Cerebellar cortex (tissue), 1 donor: ENCODE data around the gene CCRL2.

Experiments
- DNase-seq: peaks from one replicate; pipeline ENCODE4 v3.0.0-alpha.2; 2015; ENCODE audit warnings: low spot score

Gene CCRL2

DNA sequence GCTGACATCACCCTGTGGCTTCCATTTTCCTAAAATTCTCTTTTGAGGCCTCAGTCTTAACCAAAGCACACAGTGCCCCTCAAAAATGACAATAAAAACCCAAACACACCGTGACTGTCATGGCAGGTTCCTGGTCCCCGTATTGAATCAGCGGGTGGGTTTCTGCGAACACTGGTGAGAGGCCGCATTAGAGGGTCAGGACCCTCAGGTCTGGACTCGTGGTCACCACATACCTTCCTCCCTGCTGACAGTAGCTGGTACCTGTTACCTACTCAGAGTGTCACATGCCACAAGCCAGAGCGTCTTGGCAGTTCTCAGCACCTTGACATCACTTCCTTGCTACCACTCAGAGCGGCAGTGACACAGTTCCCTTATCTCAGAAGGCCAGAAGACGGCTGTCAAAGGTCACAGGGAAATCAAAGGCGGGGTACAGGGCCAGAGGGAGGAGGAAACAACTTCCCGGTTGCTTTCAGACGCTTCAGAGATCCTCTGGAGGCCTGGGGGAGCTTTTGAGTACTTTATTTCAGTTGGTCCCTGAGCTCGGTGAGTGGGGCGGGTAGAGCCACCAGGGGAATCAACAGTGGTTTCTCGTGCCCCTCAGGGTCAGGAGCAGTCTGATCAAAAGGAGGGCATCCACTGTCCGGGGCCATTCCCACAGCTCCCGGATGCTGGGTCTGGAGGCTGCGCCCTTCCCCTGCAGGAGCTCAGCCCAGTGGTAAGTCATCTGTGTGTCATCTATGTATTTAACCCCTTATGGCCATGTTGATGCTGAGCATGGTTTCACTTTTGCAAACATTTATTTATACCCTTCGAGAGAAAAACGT is at the start of gene CCRL2, which contains the start of gene CCR5AS:
TSS of gene CCRL2 (plus strand) at position 472 of the 824 bp plus-strand sequence. CDS start 821 bp downstream, outside the sequence.
TSS of gene CCR5AS (minus strand) at position 279 of the 824 bp plus-strand sequence.
- no peak for DNase-seq

DNA sequence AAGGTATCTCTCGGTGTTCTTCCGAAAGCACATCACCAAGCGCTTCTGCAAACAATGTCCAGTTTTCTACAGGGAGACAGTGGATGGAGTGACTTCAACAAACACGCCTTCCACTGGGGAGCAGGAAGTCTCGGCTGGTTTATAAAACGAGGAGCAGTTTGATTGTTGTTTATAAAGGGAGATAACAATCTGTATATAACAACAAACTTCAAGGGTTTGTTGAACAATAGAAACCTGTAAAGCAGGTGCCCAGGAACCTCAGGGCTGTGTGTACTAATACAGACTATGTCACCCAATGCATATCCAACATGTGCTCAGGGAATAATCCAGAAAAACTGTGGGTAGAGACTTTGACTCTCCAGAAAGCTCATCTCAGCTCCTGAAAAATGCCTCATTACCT is 48.6 kb upstream of the CCRL2 start:
- no peak for DNase-seq

DNA sequence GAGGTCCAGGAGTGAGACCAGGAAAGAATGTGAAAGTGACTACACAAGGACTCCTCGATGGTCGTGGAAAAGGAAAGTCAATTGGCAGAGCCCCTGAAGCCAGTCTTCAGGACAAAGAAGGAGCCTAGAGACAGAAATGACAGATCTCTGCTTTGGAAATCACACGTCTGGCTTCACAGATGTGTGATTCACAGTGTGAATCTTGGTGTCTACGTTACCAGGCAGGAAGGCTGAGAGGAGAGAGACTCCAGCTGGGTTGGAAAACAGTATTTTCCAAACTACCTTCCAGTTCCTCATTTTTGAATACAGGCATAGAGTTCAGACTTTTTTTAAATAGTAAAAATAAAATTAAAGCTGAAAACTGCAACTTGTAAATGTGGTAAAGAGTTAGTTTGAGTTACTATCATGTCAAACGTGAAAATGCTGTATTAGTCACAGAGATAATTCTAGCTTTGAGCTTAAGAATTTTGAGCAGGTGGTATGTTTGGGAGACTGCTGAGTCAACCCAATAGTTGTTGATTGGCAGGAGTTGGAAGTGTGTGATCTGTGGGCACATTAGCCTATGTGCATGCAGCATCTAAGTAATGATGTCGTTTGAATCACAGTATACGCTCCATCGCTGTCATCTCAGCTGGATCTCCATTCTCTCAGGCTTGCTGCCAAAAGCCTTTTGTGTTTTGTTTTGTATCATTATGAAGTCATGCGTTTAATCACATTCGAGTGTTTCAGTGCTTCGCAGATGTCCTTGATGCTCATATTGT is 47.1 kb upstream of the CCRL2 start:
- peak; percentile 16 for DNase-seq

DNA sequence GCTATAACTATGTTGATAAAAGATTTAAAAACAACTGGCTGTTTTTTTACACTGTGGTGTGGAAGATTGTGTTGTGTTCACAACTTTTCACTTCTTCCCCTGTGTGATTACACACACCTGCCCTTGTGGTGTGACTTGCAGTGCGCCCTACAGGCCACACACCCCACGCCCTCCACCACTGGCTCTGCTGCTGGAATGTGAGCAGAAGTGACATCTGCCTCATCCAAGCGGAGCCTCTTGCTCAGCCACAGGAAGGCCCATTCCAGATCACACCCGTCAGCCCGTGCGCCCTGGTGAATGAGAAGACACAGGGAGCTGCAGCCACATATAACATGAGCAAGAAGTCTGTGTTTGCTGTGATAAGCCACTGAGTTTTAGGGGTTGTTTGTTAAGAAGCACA is 46.2 kb upstream of the CCRL2 start:
- DNase-seq = no peak

DNA sequence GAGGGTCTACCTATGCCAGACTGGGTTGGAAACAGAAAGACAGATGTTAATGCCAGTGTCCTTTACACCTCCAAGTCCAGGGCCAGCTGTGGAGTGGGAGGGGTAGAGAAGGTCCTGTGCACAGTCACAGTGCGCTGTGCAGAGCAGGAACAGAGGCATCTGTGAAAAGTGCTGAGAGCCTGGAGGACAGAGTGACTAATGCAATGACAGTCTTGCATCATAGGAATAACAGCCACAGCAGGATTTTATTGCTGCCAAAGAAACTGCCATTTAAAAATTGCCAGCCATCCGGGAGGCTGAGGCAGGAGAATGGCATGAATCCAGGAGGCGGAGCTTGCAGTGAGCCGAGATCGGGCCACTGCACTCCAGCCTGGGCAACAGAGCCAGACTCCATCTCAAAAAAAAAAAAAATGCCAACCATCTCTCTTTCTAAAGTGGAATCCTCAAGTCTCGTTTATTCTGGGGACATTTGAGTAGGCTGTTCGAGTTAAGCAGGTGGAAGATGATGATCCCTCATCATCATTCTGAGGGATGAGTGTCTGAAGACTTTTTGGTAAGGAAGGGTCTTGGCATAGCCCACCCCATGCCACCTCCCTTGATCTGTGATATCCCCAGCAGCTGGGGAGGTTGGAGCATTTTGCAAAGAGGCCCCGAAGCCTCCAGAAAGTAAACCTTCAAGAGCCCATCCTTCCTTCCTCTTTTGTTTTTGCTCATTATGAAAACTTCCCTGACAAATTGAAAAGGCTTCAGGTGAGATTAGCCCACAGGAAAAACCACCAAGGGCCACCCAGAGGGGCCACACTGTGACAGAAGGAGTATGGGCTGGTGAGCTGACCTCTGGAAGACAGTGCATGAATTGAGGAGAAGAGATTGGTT is 45.4 kb upstream of the CCRL2 start:
- DNase-seq = no peak

DNA sequence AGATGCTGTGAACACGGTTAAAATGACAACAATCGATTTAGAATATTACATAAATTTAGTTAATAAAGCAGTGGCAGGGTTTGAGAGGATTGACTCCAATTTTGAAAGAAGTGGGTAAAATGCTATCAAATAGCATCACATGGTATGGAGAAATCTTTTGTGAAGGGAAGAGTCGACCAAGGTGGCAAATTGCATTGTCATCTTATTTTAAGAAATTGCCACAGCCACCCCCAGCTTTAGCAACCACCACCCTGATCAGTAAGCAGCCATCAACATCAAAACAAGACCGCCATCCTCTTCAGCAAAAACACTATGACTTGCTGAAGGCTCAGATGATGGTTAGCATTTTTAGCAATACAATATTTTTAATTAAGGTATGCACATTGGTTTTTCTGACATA is 42.0 kb upstream of the CCRL2 start:
- no peak for DNase-seq

- DNase-seq = no peak
Measured at GRCh38 chr3:46365737-46366524, 41.1 kb upstream of the CCRL2 start.

GRCh38 chr3:46367811-46368210 is 39.2 kb upstream of the CCRL2 start:
- DNase-seq = no peak

- peak; percentile 40 for DNase-seq
Measured at GRCh38 chr3:46368569-46368968, 38.5 kb upstream of the CCRL2 start.

- no peak for DNase-seq
Measured at GRCh38 chr3:46369151-46369550, 37.9 kb upstream of the CCRL2 start.

- no peak for DNase-seq
Measured at GRCh38 chr3:46369675-46370132, 37.4 kb upstream of the CCRL2 start.

DNA sequence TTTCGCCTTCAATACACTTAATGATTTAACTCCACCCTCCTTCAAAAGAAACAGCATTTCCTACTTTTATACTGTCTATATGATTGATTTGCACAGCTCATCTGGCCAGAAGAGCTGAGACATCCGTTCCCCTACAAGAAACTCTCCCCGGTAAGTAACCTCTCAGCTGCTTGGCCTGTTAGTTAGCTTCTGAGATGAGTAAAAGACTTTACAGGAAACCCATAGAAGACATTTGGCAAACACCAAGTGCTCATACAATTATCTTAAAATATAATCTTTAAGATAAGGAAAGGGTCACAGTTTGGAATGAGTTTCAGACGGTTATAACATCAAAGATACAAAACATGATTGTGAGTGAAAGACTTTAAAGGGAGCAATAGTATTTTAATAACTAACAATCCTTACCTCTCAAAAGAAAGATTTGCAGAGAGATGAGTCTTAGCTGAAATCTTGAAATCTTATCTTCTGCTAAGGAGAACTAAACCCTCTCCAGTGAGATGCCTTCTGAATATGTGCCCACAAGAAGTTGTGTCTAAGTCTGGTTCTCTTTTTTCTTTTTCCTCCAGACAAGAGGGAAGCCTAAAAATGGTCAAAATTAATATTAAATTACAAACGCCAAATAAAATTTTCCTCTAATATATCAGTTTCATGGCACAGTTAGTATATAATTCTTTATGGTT is 36.1 kb upstream of the CCRL2 start, which contains the start of gene CCR5:
TSS of gene CCR5 (plus strand) at position 108 of the 680 bp plus-strand sequence. CDS start 1,957 bp downstream, outside the sequence.
- DNase-seq = no peak

GRCh38 chr3:46371519-46372340 is 35.3 kb upstream of the CCRL2 start:
- DNase-seq = no peak

DNA sequence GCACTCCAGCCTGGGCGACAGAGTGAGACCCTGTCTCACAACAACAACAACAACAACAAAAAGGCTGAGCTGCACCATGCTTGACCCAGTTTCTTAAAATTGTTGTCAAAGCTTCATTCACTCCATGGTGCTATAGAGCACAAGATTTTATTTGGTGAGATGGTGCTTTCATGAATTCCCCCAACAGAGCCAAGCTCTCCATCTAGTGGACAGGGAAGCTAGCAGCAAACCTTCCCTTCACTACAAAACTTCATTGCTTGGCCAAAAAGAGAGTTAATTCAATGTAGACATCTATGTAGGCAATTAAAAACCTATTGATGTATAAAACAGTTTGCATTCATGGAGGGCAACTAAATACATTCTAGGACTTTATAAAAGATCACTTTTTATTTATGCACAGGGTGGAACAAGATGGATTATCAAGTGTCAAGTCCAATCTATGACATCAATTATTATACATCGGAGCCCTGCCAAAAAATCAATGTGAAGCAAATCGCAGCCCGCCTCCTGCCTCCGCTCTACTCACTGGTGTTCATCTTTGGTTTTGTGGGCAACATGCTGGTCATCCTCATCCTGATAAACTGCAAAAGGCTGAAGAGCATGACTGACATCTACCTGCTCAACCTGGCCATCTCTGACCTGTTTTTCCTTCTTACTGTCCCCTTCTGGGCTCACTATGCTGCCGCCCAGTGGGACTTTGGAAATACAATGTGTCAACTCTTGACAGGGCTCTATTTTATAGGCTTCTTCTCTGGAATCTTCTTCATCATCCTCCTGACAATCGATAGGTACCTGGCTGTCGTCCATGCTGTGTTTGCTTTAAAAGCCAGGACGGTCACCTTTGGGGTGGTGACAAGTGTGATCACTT is 34.3 kb upstream of the CCRL2 start:
- peak; percentile 34 for DNase-seq

GRCh38 chr3:46374755-46375154 is 32.3 kb upstream of the CCRL2 start:
- no peak for DNase-seq

DNA sequence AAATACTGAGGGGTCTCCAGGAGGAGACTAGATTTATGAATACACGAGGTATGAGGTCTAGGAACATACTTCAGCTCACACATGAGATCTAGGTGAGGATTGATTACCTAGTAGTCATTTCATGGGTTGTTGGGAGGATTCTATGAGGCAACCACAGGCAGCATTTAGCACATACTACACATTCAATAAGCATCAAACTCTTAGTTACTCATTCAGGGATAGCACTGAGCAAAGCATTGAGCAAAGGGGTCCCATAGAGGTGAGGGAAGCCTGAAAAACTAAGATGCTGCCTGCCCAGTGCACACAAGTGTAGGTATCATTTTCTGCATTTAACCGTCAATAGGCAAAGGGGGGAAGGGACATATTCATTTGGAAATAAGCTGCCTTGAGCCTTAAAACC is 31.8 kb upstream of the CCRL2 start:
- no peak for DNase-seq

- DNase-seq = no peak
Measured at GRCh38 chr3:46375814-46376213, 31.2 kb upstream of the CCRL2 start.

GRCh38 chr3:46378426-46378942 is 28.6 kb upstream of the CCRL2 start:
- peak; percentile 64 for DNase-seq
